ENCODE measurements around the gene LRIG1.

DNA sequence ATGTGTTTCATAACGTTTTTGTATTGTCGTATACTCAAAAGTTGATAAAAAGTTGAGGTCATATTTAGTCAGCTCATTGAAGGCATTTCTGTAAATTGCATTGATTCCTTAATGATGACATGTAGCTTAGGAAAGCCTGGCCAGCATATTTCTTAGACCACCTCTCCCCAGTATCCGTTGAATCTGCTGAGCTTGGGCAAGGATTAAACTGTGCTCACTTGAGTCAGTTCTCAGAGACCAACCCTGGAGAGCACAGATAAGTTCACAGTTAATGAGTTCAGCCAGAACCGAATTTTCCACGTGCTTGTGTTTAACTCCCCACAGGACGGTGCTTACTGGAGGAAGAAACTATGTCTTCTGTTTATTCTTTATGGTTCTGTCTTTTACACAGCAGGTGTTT lies 147.3 kb downstream of the LRIG1 start:
- TF ChIP-seq POLR2A (IDR thresholded peaks at IDR 0.05) (no peak), EP300 (IDR thresholded peaks at IDR 0.05) (no peak)
- TF ChIP-seq, protein P1, sequence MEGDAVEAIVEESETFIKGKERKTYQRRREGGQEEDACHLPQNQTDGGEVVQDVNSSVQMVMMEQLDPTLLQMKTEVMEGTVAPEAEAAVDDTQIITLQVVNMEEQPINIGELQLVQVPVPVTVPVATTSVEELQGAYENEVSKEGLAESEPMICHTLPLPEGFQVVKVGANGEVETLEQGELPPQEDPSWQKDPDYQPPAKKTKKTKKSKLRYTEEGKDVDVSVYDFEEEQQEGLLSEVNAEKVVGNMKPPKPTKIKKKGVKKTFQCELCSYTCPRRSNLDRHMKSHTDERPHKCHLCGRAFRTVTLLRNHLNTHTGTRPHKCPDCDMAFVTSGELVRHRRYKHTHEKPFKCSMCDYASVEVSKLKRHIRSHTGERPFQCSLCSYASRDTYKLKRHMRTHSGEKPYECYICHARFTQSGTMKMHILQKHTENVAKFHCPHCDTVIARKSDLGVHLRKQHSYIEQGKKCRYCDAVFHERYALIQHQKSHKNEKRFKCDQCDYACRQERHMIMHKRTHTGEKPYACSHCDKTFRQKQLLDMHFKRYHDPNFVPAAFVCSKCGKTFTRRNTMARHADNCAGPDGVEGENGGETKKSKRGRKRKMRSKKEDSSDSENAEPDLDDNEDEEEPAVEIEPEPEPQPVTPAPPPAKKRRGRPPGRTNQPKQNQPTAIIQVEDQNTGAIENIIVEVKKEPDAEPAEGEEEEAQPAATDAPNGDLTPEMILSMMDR (IDR thresholded peaks at IDR 0.05) = no peak

All from upper lobe of left lung (tissue), 4 donors.